Panc1 (cell line): ENCODE data around the gene GRIK5. TPM values are rescaled to one million over a fixed set of nuclear protein-coding genes. Genes with fewer than 3 reads are reported as not detected.

ENCODE experiments used
- ATAC-seq: fragments of 200-7000 bp; cut with Tn5 transposase; 2 replicates; pipeline ENCODE4 v1.9.1; 2020; ENCODE audit warnings: mild to moderate bottlenecking, moderate library complexity
- BruUV-seq: library from RNA; stranded (reverse); fragments of 400-500 nt; replicated peaks from 2 replicates; lab custom pipeline; 2021; lab: Mats Ljungman, UMichigan
- CTCF ChIA-PET: fragments of 300-600 bp; sonication (Branson Sonifier 250); formaldehyde crosslinking; loops from one replicate; lab custom pipeline; 2022; ENCODE audit warnings: antibody characterized with exemption; lab: Charles Lee
- POLR2A ChIA-PET: fragments of 300-600 bp; sonication (Branson Sonifier 250); formaldehyde crosslinking; loops from one replicate; lab custom pipeline; 2022; ENCODE audit warnings: antibody characterized with exemption; lab: Charles Lee
- DNase-seq: peaks from one replicate; pipeline ENCODE4 v3.0.0-alpha.2; 2010; ENCODE audit warnings: low read depth, low spot score
- H3K27ac ChIP-seq: 2 replicates; pipeline ENCODE4 v1.5.1; 2011; ENCODE audit warnings: mild to moderate bottlenecking, low read length, inconsistent platforms
- H3K27me3 ChIP-seq: fragments of 200-500 bp; sonication (Bioruptor generic); 2 replicates; pipeline ENCODE4 v1.6.0; 2014; ENCODE audit warnings: low read length, inconsistent platforms; ENCODE audit not compliant: control insufficient read depth, insufficient read depth
- H3K36me3 ChIP-seq: fragments of 200-500 bp; sonication (Bioruptor generic); 2 replicates; pipeline ENCODE4 v1.5.1; 2014; ENCODE audit warnings: inconsistent platforms, mild to moderate bottlenecking, low read length, moderate library complexity; ENCODE audit not compliant: control insufficient read depth, insufficient read depth
- H3K4me1 ChIP-seq: 2 replicates; pipeline ENCODE4 v1.5.1; 2011; ENCODE audit warnings: inconsistent platforms, mild to moderate bottlenecking, low read length, moderate library complexity; ENCODE audit not compliant: control insufficient read depth, insufficient read depth
- H3K4me3 ChIP-seq, 2 experiments: 2 replicates each; pipeline ENCODE4 v1.5.1; 2011 to 2012; ENCODE audit warnings: low read depth in 2 of 2, low read length in 2 of 2, mild to moderate bottlenecking in 2 of 2, inconsistent platforms in 1 of 2, moderate library complexity in 1 of 2
- H3K9me3 ChIP-seq: fragments of 200-500 bp; sonication (Bioruptor generic); 2 replicates; pipeline ENCODE4 v1.5.1; 2014; ENCODE audit warnings: low read depth, mild to moderate bottlenecking, inconsistent platforms, low read length, moderate library complexity; ENCODE audit not compliant: control insufficient read depth, insufficient read depth
- CTCF ChIP-seq: fragments of 450-650 bp; IDR thresholded peaks from 2 replicates; pipeline ENCODE4 v1.5.1; 2017; ENCODE audit warnings: mild to moderate bottlenecking
- POLR2AphosphoS5 ChIP-seq: IDR thresholded peaks from 2 replicates; pipeline ENCODE4 v1.6.1; 2012; ENCODE audit warnings: mild to moderate bottlenecking, low read depth, low read length, moderate library complexity
- REST ChIP-seq, 2 experiments: IDR thresholded peaks; 2 replicates each; pipeline ENCODE4 v1.6.1; 2011 to 2012; ENCODE audit warnings: low read depth in 2 of 2, control low read depth in 1 of 2, low read length in 1 of 2, mild to moderate bottlenecking in 1 of 2, moderate library complexity in 1 of 2; ENCODE audit not compliant: insufficient read depth in 1 of 2
- SIN3A ChIP-seq: IDR thresholded peaks from 2 replicates; pipeline ENCODE4 v1.6.1; 2012; ENCODE audit warnings: low read depth, mild to moderate bottlenecking, low read length, moderate library complexity, borderline replicate concordance; ENCODE audit not compliant: insufficient read depth
- TCF7L2 ChIP-seq: IDR thresholded peaks from 2 replicates; pipeline ENCODE4 v1.6.1; 2011; ENCODE audit warnings: mild to moderate bottlenecking, low read depth, low read length, inconsistent platforms
- in situ Hi-C: cut with HindIII; loops from 2 replicates; pipeline ENCODE4 v1.10.0; 2016; ENCODE audit warnings: low sequenced_read_pairs, low pct_unique_long_range_greater_than_20kb
- intact Hi-C: fragments of 100-400 bp; cut with micrococcal nuclease; formaldehyde crosslinking; loops from one replicate; pipeline ENCODE4 v1.10.0; 2022; ENCODE audit not compliant: unreplicated experiment
- total RNA-seq: library from RNA; stranded (reverse); gene quantifications from one replicate; pipeline ENCODE4 v1.2.1, GENCODE V29; 2021; ENCODE audit not compliant: unreplicated experiment

The GRIK5 gene
- total RNA-seq, 1 experiment from 2014 or later = 0.62 TPM

- ATAC-seq (no peak), DNase-seq (no peak)
- in situ Hi-C loops (no loop called here), intact Hi-C loops (no loop called here)
- H3K27ac ChIP-seq = no peak overlapping the region
- H3K36me3 ChIP-seq = no peaks in the 10 kb centered on the region
- no peaks in the 10 kb centered on the region for H3K4me1 ChIP-seq
- no peak for TF ChIP-seq CTCF
- no peak for TF ChIP-seq TCF7L2
- no peak for TF ChIP-seq SIN3A
- no peak for TF ChIP-seq REST (IDR thresholded peaks at IDR 0.05; ENCODE audit: insufficient read depth in 1 of 2, low read depth in 2 of 2, low read length in 1 of 2)
- TF ChIP-seq POLR2AphosphoS5 = no peak
- POLR2A ChIA-PET = no interaction called here
- no peak overlapping the region for H3K4me3 ChIP-seq
- BruUV-seq = no TSS peak
- H3K9me3 ChIP-seq = no peaks in the 10 kb centered on the region
- no peaks in the 10 kb centered on the region for H3K27me3 ChIP-seq
- CTCF ChIA-PET = interaction anchor here (1.4 kb wide), 1 partner anchor 340 kb away, joined by 3 read pairs; no protein-coding TSS in a partner anchor
Measured at GRCh38 chr19:42098781-42099180, 28.8 kb upstream of the GRIK5 start.

- intact Hi-C loops = no loop called here
- BruUV-seq = no TSS peak
- ATAC-seq (no peak), DNase-seq (no peak)
- H3K27me3 ChIP-seq = no peaks in the 10 kb centered on the region
- no peaks in the 10 kb centered on the region for H3K9me3 ChIP-seq
- H3K4me1 ChIP-seq = no peaks in the 10 kb centered on the region
- in situ Hi-C loops = no loop called here
- TF ChIP-seq TCF7L2 (no peak), SIN3A (no peak), POLR2AphosphoS5 (no peak), CTCF (no peak), REST (IDR thresholded peaks at IDR 0.05; ENCODE audit: insufficient read depth in 1 of 2, low read depth in 2 of 2, low read length in 1 of 2) (no peak)
- H3K27ac ChIP-seq = no peak overlapping the region
- no peaks in the 10 kb centered on the region for H3K36me3 ChIP-seq
- ChIA-PET POLR2A (no interaction called here), CTCF (no interaction called here)
- H3K4me3 ChIP-seq = no peak overlapping the region
Measured at GRCh38 chr19:42097461-42097860, 27.5 kb upstream of the GRIK5 start.
